Measurements from ENCODE around the gene BCR. TPM values are rescaled to one million over a fixed set of nuclear protein-coding genes. Genes with fewer than 3 reads are reported as not detected.

The BCR gene
- total and polyA plus RNA-seq, 2 of the 8 experiments (the other 6 are each of a cell fraction or from before 2014, with no cell fraction given): 66.7 to 130 TPM

DNA sequence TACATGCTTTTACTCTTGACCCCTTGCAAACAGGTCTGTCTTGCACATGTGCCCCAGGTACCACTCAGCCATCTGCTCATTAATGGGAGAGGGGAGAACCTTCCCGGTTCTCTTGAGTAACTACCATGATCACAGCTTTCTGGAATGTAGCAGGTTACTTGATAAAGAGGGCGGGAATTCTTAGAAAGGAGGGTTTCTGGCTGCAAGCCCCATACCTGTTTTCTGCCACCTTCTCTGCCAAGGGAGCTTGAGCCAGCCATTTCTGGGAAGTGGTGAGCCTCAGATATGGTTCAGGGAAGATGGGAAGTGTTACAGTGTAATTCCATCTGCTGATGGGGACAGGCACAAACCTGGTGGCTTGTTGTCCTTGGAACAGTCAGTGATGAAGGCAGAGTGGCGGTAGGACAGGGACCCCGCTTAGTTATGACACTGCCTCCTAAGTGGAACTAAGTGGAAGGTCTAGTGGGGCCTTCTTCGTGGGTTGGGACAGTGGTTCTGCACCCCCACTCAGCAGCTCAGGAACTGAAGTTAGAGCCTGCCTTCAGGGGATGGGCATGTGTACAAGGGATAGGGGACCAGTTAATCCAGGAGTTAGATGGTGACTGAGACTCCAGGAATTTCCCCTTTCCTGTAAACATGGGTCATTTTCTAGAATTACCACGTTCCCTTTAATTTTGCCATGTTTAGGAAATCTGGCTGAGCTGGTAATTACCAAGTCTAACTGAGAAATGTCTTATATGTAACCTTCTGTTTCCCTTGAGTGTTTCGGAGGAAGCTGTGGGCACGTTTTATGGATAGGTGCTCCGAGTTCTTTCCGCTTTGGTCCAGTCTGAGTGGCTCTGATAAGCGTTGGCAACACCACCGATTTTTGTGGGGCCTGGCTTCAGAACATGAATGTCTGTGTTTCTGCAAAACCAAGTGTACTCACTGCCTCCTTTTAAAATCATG lies 35.3 kb downstream of the BCR start:
- TF ChIP-seq EGR1 (IDR thresholded peaks at IDR 0.05; ENCODE audit: borderline replicate concordance, low read depth, low read length): no peak
- no peak for TF ChIP-seq CHD2 (IDR thresholded peaks at IDR 0.05; ENCODE audit: low read length)
- TF ChIP-seq TEAD4 (IDR thresholded peaks at IDR 0.05; ENCODE audit: low read depth, low read length): no peak
- TF ChIP-seq POLR2A (IDR thresholded peaks at IDR 0.05; ENCODE audit: control extremely low read depth in 1 of 2, low read depth in 2 of 2, low read length in 2 of 2): no peak
- no peak for TF ChIP-seq SUZ12 (IDR thresholded peaks at IDR 0.05; ENCODE audit: low read length)
- POLR2A ChIA-PET (ENCODE audit: partially characterized antibody): interaction anchor here (1.2 kb wide), 1 partner anchor 26 kb away, joined by 3 read pairs; no protein-coding TSS in a partner anchor
- WGBS, 2 experiments (ENCODE audit: extremely low coverage in 1 of 2, insufficient coverage in 1 of 2, insufficient read length in 1 of 2, insufficient replicate concordance in 2 of 2, low coverage in 1 of 2, low lambda C conversion rate in 2 of 2, missing lambda C conversion rate in 1 of 2): 89% methylated on average over 12 of the region's 12 CpGs; no CpG with 5 or more reads in 1 of the 2 experiments

More for the DNA sequence above, 35.3 kb downstream of the BCR start:
- H3K27ac ChIP-seq (ENCODE audit: low read depth, low read length): no peak overlapping the region
- H4K20me1 ChIP-seq (replicated peaks in 1 of 2; ENCODE audit: control insufficient read depth in 1 of 2, insufficient read depth in 2 of 2, low read length in 2 of 2): peaks cover 37 to 68% of the 10 kb centered on the region in 2 experiments
- peaks cover 41 to 98% of the 10 kb centered on the region in 2 experiments for H3K79me2 ChIP-seq (ENCODE audit: control insufficient read depth in 1 of 2, insufficient read depth in 2 of 2, low read length in 2 of 2)
- H3K27me3 ChIP-seq (replicated peaks in 1 of 4; ENCODE audit: control insufficient read depth in 3 of 4, extremely low read depth in 1 of 4, insufficient read depth in 3 of 4, low read length in 3 of 4): no peaks in the 10 kb centered on the region
- H4K5ac ChIP-seq (ENCODE audit: insufficient read length, low read depth, low read length): no peak overlapping the region
- no peak overlapping the region for H3K4me3 ChIP-seq (ENCODE audit: extremely low read depth in 1 of 4, insufficient read depth in 2 of 4, low read depth in 3 of 4, low read length in 4 of 4)
- H2BK120ac ChIP-seq (replicated peaks; ENCODE audit: low read depth, low read length): no peak overlapping the region
- peaks cover 58% of the 10 kb centered on the region for H3K79me1 ChIP-seq (ENCODE audit: low read depth, low read length)
- no peak overlapping the region for H3K23ac ChIP-seq (ENCODE audit: insufficient read length)
- H2BK12ac ChIP-seq (ENCODE audit: low read depth, low read length): no peak overlapping the region
- no peak overlapping the region for H2BK15ac ChIP-seq (ENCODE audit: low read length)
- H3K4ac ChIP-seq (replicated peaks; ENCODE audit: insufficient read length, low read depth, low read length): no peak overlapping the region
- DNase-seq (ENCODE audit: low read depth in 1 of 2, low spot score in 2 of 2) (no peak), FAIRE-seq (no peak)
- no peak overlapping the region for H4K91ac ChIP-seq (replicated peaks; ENCODE audit: insufficient read length, low read length)
- CTCF ChIA-PET (ENCODE audit: partially characterized antibody): interaction anchor here (1.0 to 2.8 kb wide), 6 partner anchors 10 to 45 kb away, joined by 3 to 8 read pairs (median 5); no protein-coding TSS in a partner anchor
- H2BK20ac ChIP-seq (ENCODE audit: low read length): no peak overlapping the region
- H2BK5ac ChIP-seq (ENCODE audit: low read depth, low read length): no peak overlapping the region
- H3K23me2 ChIP-seq (ENCODE audit: low read depth, low read length): no peaks in the 10 kb centered on the region
- H3K14ac ChIP-seq (ENCODE audit: insufficient read length): no peak overlapping the region
- no peak overlapping the region for H3K4me2 ChIP-seq (ENCODE audit: insufficient read depth in 1 of 2, low read depth in 2 of 2, low read length in 2 of 2)
- H3K36me3 ChIP-seq (ENCODE audit: control insufficient read depth in 2 of 4, insufficient read depth in 4 of 4, low read length in 3 of 4): peaks cover 0 to 2% (median 0%) of the 10 kb centered on the region in 4 experiments; a peak in 1 of 8 replicates
- H3K9me3 ChIP-seq (ENCODE audit: insufficient read depth in 2 of 2, low read depth in 1 of 2, low read length in 1 of 2): no peaks in the 10 kb centered on the region
- H3K4me1 ChIP-seq (replicated peaks in 1 of 4; ENCODE audit: control insufficient read depth in 3 of 4, insufficient read depth in 4 of 4, low read length in 3 of 4): peaks cover 5 to 38% (median 21%) of the 10 kb centered on the region in 4 experiments
- no peak overlapping the region for H3K18ac ChIP-seq (ENCODE audit: extremely low read depth, low read length)
- H2AFZ ChIP-seq (ENCODE audit: low read length): no peak overlapping the region
- no peak overlapping the region for H4K8ac ChIP-seq (ENCODE audit: extremely low read depth, insufficient read depth, low read length)
- H2AK5ac ChIP-seq (ENCODE audit: low read depth, low read length): no peak overlapping the region
- no peak overlapping the region for H3K9ac ChIP-seq (replicated peaks in 1 of 4; ENCODE audit: extremely low read depth in 1 of 4, low read depth in 3 of 4, low read length in 3 of 4)
- no peak overlapping the region for H3K56ac ChIP-seq (replicated peaks; ENCODE audit: insufficient read length, low read depth, low read length)

Data from H1 (cell line).